Activated B cell treated with CpG ODN at 0.5 μM for 24 hours (primary cell): ENCODE measurements around the gene NCK2. TPM values are rescaled to one million over a fixed set of nuclear protein-coding genes. Genes with fewer than 3 reads are reported as not detected.

ENCODE experiments used
- ATAC-seq: fragments of 200-7000 bp; cut with Tn5 transposase; one replicate; pipeline ENCODE4 v1.10.0; 2021; ENCODE audit warnings: low read depth, mild to moderate bottlenecking, moderate library complexity
- CTCF ChIA-PET: fragments of 350-600 bp; sonication (Branson Sonifier 250); formaldehyde crosslinking; loops from one replicate; lab custom pipeline; 2021; ENCODE audit warnings: antibody characterized with exemption; lab: Charles Lee
- POLR2A ChIA-PET: fragments of 350-600 bp; sonication (Branson Sonifier 250); formaldehyde crosslinking; loops from one replicate; lab custom pipeline; 2021; ENCODE audit warnings: antibody characterized with exemption; lab: Charles Lee
- DNase-seq: peaks from one replicate; pipeline ENCODE4 v3.0.0; 2022
- H3K27ac Mint-ChIP-seq: one replicate; pipeline ENCODE4 v1.8.0; 2020; ENCODE audit warnings: mixed read lengths
- H3K27me3 Mint-ChIP-seq: one replicate; pipeline ENCODE4 v1.8.0; 2021; ENCODE audit warnings: mixed read lengths
- H3K36me3 Mint-ChIP-seq: one replicate; pipeline ENCODE4 v1.8.0; 2021; ENCODE audit warnings: low read depth, mixed read lengths
- H3K4me1 Mint-ChIP-seq: one replicate; pipeline ENCODE4 v1.8.0; 2021; ENCODE audit warnings: mixed read lengths
- H3K4me3 Mint-ChIP-seq: one replicate; pipeline ENCODE4 v1.8.0; 2020; ENCODE audit warnings: mild to moderate bottlenecking, mixed read lengths
- H3K9me3 Mint-ChIP-seq: one replicate; pipeline ENCODE4 v1.8.0; 2020; ENCODE audit warnings: mixed read lengths
- intact Hi-C: fragments of 100-400 bp; cut with micrococcal nuclease; formaldehyde crosslinking; loops from one replicate; pipeline ENCODE4 v1.15.1; 2024
- total RNA-seq: library from RNA; stranded (reverse); gene quantifications from 2 replicates; pipeline ENCODE4 v1.2.3, GENCODE V29; 2022
- TF ChIP-seq, protein P1 (sequence below): fragments of 200-600 bp; IDR thresholded peaks from one replicate; pipeline ENCODE4 v1.8.0; 2022; ENCODE audit warnings: antibody characterized with exemption, mild to moderate bottlenecking

The NCK2 gene
- total RNA-seq, 1 donor from 2014 or later, result 53.4 TPM

DNA sequence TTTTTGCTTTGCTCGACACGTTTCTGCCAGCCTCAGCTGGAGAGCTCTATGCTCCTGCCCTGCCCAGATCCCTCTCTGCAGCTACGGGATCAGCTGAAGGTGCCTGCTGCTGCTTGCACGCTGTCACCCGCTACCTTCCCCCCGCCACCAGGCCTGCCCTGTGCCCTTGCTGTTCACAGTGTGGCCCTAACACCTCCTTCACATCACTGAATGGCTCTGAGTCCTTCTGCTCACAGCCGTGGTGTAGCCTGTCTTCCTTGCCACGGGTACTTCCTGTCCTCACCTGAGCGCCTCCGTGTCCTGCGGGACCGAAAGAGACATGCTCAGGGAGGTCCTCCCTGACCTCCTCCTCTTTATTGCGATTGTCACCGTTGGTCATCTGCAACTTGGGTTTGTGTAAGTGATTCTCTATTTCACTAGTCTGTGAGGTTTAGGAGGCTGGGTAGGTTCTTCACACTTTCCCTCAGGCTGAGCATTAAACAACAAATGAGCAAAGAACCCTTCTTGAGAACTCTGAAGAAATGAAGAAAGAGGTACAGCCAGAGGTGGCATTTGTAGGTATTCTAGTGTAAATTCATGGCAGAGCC is 127.5 kb downstream of the NCK2 start:
- TF ChIP-seq, protein P1, sequence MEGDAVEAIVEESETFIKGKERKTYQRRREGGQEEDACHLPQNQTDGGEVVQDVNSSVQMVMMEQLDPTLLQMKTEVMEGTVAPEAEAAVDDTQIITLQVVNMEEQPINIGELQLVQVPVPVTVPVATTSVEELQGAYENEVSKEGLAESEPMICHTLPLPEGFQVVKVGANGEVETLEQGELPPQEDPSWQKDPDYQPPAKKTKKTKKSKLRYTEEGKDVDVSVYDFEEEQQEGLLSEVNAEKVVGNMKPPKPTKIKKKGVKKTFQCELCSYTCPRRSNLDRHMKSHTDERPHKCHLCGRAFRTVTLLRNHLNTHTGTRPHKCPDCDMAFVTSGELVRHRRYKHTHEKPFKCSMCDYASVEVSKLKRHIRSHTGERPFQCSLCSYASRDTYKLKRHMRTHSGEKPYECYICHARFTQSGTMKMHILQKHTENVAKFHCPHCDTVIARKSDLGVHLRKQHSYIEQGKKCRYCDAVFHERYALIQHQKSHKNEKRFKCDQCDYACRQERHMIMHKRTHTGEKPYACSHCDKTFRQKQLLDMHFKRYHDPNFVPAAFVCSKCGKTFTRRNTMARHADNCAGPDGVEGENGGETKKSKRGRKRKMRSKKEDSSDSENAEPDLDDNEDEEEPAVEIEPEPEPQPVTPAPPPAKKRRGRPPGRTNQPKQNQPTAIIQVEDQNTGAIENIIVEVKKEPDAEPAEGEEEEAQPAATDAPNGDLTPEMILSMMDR, result no peak
- Mint-ChIP-seq H3K27me3 (no peaks in the 10 kb centered on the region), H3K4me3 (peak overlapping the region; percentile 11), H3K36me3 (peaks cover 52% of the 10 kb centered on the region), H3K27ac (peak overlapping the region; percentile 75), H3K4me1 (peaks cover 98% of the 10 kb centered on the region), H3K9me3 (no peaks in the 10 kb centered on the region)
- POLR2A ChIA-PET, result interaction anchor here (1.0 kb wide), 1 partner anchor 127 kb away, joined by 3 read pairs; no protein-coding TSS in a partner anchor
- DNase-seq (no peak), ATAC-seq (no peak)
- CTCF ChIA-PET, result no interaction called here
- intact Hi-C loops, result loop anchor here (2.0 kb wide), 2 partner anchors 37 to 69 kb away; no protein-coding TSS in a partner anchor

DNA sequence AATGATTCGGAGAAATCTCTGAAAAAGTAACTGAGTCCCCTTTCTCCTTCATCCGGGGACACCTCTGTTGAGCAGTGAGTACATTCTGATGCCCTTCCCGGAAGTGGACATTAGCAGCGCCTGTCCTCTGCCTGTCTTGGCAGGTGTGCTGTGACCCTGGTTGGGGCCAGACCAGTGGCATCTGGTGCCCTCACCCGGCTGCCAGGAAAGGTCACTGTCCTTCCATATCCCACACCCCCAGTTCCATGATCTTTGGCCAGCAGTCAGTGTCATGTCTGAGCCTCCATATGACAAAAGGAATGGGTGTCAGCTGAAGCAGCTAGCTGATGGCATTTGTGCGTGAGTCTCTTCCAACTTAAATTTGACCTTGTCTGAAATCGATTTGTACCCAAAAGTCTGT is 128.1 kb downstream of the NCK2 start:
- TF ChIP-seq, protein P1, result no peak
- no peak overlapping the region for H3K4me3 Mint-ChIP-seq
- CTCF ChIA-PET, result no interaction called here
- H3K27ac Mint-ChIP-seq, result peak overlapping the region; percentile 75
- intact Hi-C loops, result loop anchor here (1.0 to 2.0 kb wide), 5 partner anchors 11 to 127 kb away; no protein-coding TSS in a partner anchor
- H3K4me1 Mint-ChIP-seq, result peaks cover 97% of the 10 kb centered on the region
- no peaks in the 10 kb centered on the region for H3K9me3 Mint-ChIP-seq
- DNase-seq (no peak), ATAC-seq (no peak)
- peaks cover 57% of the 10 kb centered on the region for H3K36me3 Mint-ChIP-seq
- POLR2A ChIA-PET, result interaction anchor here (1.0 kb wide), 1 partner anchor 127 kb away, joined by 3 read pairs; no protein-coding TSS in a partner anchor
- H3K27me3 Mint-ChIP-seq, result no peaks in the 10 kb centered on the region

DNA sequence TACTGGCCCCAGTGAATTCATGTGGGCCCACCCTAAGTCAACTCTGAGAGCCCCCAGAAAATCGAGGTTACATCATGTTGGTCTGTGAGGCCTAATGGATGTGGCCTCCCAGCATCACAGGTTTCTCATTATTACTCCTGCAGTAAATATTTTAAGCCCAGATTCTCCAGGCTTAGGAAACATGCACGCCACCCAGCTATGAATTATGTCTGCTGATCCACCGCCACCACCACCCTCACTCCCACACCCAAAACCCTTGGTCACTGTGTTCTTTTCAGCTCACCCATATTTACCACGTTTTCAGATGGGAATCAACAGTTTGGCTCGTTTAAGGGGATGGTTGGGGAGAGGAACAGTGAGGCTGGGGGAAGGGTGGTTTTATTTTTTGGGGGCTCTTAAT is 128.6 kb downstream of the NCK2 start:
- intact Hi-C loops, result loop anchor here (1.0 to 2.0 kb wide), 5 partner anchors 11 to 127 kb away; no protein-coding TSS in a partner anchor
- TF ChIP-seq, protein P1, result no peak
- Mint-ChIP-seq H3K36me3 (peaks cover 59% of the 10 kb centered on the region), H3K4me1 (peaks cover 95% of the 10 kb centered on the region), H3K27me3 (no peaks in the 10 kb centered on the region), H3K27ac (peak overlapping the region; percentile 75), H3K4me3 (peak overlapping the region; percentile 59), H3K9me3 (no peaks in the 10 kb centered on the region)
- CTCF ChIA-PET, result no interaction called here
- DNase-seq (no peak), ATAC-seq (peak; percentile 4)
- POLR2A ChIA-PET, result interaction anchor here (1.0 kb wide), 1 partner anchor 128 kb away, joined by 3 read pairs; no protein-coding TSS in a partner anchor

DNA sequence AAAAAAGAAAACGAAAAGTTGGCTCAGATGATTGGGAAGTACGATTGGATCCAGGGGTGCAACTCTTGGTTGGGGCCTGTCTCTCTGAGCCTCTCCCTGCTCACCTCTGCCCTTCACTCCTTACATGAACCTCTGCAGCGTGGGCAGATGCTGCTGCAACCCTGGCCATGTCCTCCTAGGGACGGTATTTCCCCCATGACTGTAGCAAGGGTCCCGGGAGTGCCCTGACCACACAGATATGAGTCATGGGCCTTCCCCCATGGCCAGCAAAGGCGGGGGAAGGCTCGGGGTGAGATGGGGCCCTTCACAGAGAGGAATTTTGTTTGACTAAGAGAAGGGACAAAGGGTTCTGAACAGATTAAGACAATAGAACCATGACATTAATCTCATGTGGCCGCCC is 129.0 kb downstream of the NCK2 start:
- ATAC-seq (peak; percentile 93), DNase-seq (peak; percentile 53)
- CTCF ChIA-PET, result no interaction called here
- Mint-ChIP-seq H3K4me3 (peak overlapping the region; percentile 59), H3K36me3 (peaks cover 64% of the 10 kb centered on the region), H3K4me1 (peaks cover 92% of the 10 kb centered on the region), H3K27me3 (no peaks in the 10 kb centered on the region), H3K27ac (peak overlapping the region; percentile 75), H3K9me3 (no peaks in the 10 kb centered on the region)
- TF ChIP-seq, protein P1, result no peak
- intact Hi-C loops, result loop anchor here (1.0 to 2.0 kb wide), 6 partner anchors 11 to 127 kb away; no protein-coding TSS in a partner anchor
- POLR2A ChIA-PET, result interaction anchor here (0.5 to 1.6 kb wide), 5 partner anchors 10 to 127 kb away, joined by 3 to 9 read pairs (median 4); no protein-coding TSS in a partner anchor

DNA sequence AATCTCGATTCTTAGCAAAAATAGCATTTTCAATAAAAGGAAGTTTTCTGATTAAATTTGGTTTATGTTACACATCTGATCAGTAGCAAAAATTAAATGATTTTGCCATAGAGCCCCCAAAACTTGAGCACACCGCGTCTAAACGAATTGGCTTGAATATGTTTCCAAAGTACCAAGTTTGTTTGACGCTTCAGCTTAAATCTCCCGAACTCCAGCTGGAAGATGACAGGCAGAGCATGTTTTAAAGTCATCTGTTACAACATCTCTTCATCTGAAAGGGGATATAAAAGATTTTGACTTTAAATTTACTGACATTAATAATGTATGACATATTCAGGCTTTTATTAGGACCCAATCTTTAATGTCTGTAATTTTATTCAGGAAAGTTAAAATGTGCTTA is 129.8 kb downstream of the NCK2 start:
- intact Hi-C loops, result loop anchor here (2.0 kb wide), 1 partner anchor 30 kb away; no protein-coding TSS in a partner anchor
- TF ChIP-seq, protein P1, result no peak
- H3K36me3 Mint-ChIP-seq, result peaks cover 67% of the 10 kb centered on the region
- no peak overlapping the region for H3K4me3 Mint-ChIP-seq
- ATAC-seq, result no peak
- H3K4me1 Mint-ChIP-seq, result peaks cover 84% of the 10 kb centered on the region
- ChIA-PET POLR2A (interaction anchor here (1.1 to 1.6 kb wide), 4 partner anchors 9 to 128 kb away, joined by 3 to 9 read pairs (median 4); no protein-coding TSS in a partner anchor), CTCF (no interaction called here)
- no peaks in the 10 kb centered on the region for H3K27me3 Mint-ChIP-seq
- no peak for DNase-seq
- H3K27ac Mint-ChIP-seq, result peak overlapping the region; percentile 75
- no peaks in the 10 kb centered on the region for H3K9me3 Mint-ChIP-seq
